GM12878 (cell line): Measurements from ENCODE around the gene PLK2. TPM values are rescaled to one million over a fixed set of nuclear protein-coding genes. Genes with fewer than 3 reads are reported as not detected.

Experiments used
- ATAC-seq: fragments of 200-7000 bp; cut with Tn5 transposase; 3 replicates; pipeline ENCODE4 v1.9.1; 2020; ENCODE audit warnings: mild to moderate bottlenecking, moderate library complexity
- BruUV-seq: library from RNA; stranded (reverse); fragments of 400-500 nt; replicated peaks from 2 replicates; lab custom pipeline; 2021; lab: Mats Ljungman, UMichigan
- CTCF ChIA-PET: fragments of 300-600 bp; sonication (Branson Sonifier 250); formaldehyde crosslinking; extraction: SDS; loops from one replicate; lab custom pipeline; 2021; ENCODE audit warnings: inconsistent platforms; lab: Yijun Ruan, JAX
- POLR2A ChIA-PET: fragments of 350-600 bp; formaldehyde crosslinking; extraction: SDS; loops from one replicate; lab custom pipeline; 2021; ENCODE audit warnings: inconsistent platforms; lab: Charles Lee
- RAD21 ChIA-PET: fragments of 300-600 bp; sonication (Branson Sonifier 250); formaldehyde crosslinking; loops from one replicate; lab custom pipeline; 2023; ENCODE audit warnings: antibody characterized with exemption; ENCODE audit not compliant: unreplicated experiment; lab: Charles Lee
- SMC1A ChIA-PET: fragments of 300-600 bp; sonication (Branson Sonifier 250); formaldehyde crosslinking; loops from one replicate; lab custom pipeline; 2023; ENCODE audit not compliant: unreplicated experiment, uncharacterized antibody; lab: Charles Lee
- DNase-seq: peaks from one replicate; pipeline ENCODE4 v3.0.0-alpha.2; 2011; ENCODE audit warnings: low read depth, low spot score
- FAIRE-seq: peaks from 3 replicates; lab custom pipeline; 2011; peaks lifted over from hg19 to GRCh38; lab: Jason Lieb, UNC
- H2AFZ ChIP-seq: 2 replicates; pipeline ENCODE4 v1.6.0; 2011; ENCODE audit warnings: low read depth, low read length, control low read depth; ENCODE audit not compliant: control insufficient read depth
- H3K27ac ChIP-seq: 2 replicates; pipeline ENCODE4 v1.5.1; 2011; ENCODE audit warnings: control low read depth; ENCODE audit not compliant: control insufficient read depth, insufficient read depth
- H3K27me3 ChIP-seq, 2 experiments: replicated peaks in 1 of 2; 2 replicates each; pipeline versions ENCODE4 v1.6.0 to v1.6.1; 2011; ENCODE audit warnings: low read length in 1 of 2; ENCODE audit not compliant: control insufficient read depth in 2 of 2, insufficient read depth in 2 of 2
- H3K36me3 ChIP-seq, 2 experiments: 2 replicates each; pipeline ENCODE4 v1.5.1; 2011; ENCODE audit warnings: low read length in 1 of 2; ENCODE audit not compliant: control insufficient read depth in 2 of 2, insufficient read depth in 2 of 2
- H3K4me1 ChIP-seq: 2 replicates; pipeline ENCODE4 v1.6.1; 2011; ENCODE audit warnings: mild to moderate bottlenecking, low read length, moderate library complexity, mixed read lengths; ENCODE audit not compliant: control insufficient read depth, insufficient read depth
- H3K4me2 ChIP-seq: 2 replicates; pipeline ENCODE4 v1.6.0; 2011; ENCODE audit warnings: control low read depth; ENCODE audit not compliant: control insufficient read depth, insufficient read depth
- H3K4me3 ChIP-seq: fragments of 200-600 bp; sonication (generic); 2 replicates; pipeline ENCODE4 v1.5.1; 2016
- H3K79me2 ChIP-seq: 2 replicates; pipeline ENCODE4 v1.6.0; 2011; ENCODE audit warnings: low read length; ENCODE audit not compliant: control insufficient read depth, insufficient read depth
- H3K9ac ChIP-seq: 2 replicates; pipeline ENCODE4 v1.8.0; 2011; ENCODE audit warnings: low read length, control low read depth, mixed read lengths; ENCODE audit not compliant: control insufficient read depth, insufficient read depth
- H3K9me3 ChIP-seq: replicated peaks from 3 replicates; pipeline ENCODE4 v1.5.1; 2011; ENCODE audit warnings: mild to moderate bottlenecking, low read length; ENCODE audit not compliant: control insufficient read depth, insufficient read depth
- H4K20me1 ChIP-seq: 2 replicates; pipeline ENCODE4 v1.6.0; 2011; ENCODE audit not compliant: control insufficient read depth, insufficient read depth
- BMI1 ChIP-seq: fragments of 450-650 bp; IDR thresholded peaks from 2 replicates; pipeline ENCODE4 v1.6.1; 2016; ENCODE audit warnings: mild to moderate bottlenecking, moderate library complexity, borderline replicate concordance
- NFXL1 ChIP-seq: fragments of 450-650 bp; IDR thresholded peaks from 2 replicates; pipeline ENCODE4 v1.6.1; 2017; ENCODE audit warnings: antibody characterized with exemption, mild to moderate bottlenecking, borderline replicate concordance
- NR2F1 ChIP-seq: fragments of 450-650 bp; conservative IDR thresholded peaks from 2 replicates; pipeline ENCODE4 v1.6.1; 2017; ENCODE audit warnings: mild to moderate bottlenecking
- NRF1 ChIP-seq: conservative IDR thresholded peaks from 2 replicates; pipeline ENCODE4 v1.6.1; 2011; ENCODE audit warnings: mild to moderate bottlenecking, low read depth, low read length, improper control_type of control experiment
- SMAD1 ChIP-seq: fragments of 450-650 bp; IDR thresholded peaks from 2 replicates; pipeline ENCODE4 v1.6.1; 2018; ENCODE audit warnings: mild to moderate bottlenecking, low read depth; ENCODE audit not compliant: partially characterized antibody
- STAT1 ChIP-seq: fragments of 450-650 bp; conservative IDR thresholded peaks from 2 replicates; pipeline ENCODE4 v1.6.1; 2014; ENCODE audit warnings: antibody characterized with exemption, mild to moderate bottlenecking
- YY1 ChIP-seq: IDR thresholded peaks from 2 replicates; pipeline ENCODE4 v1.6.1; 2011; ENCODE audit warnings: low read depth, mild to moderate bottlenecking, low read length
- WGBS: methylation state at CpG from one replicate; pipeline ENCODE4 v1.1.6; 2016; ENCODE audit warnings: low lambda C conversion rate; ENCODE audit not compliant: insufficient replicate concordance, insufficient coverage; ENCODE audit errors: missing lambda C conversion rate; 5-methylcytosine and 5-hydroxymethylcytosine counted together
- in situ Hi-C: fragments of 300-500 bp; cut with MboI; formaldehyde crosslinking; loops from 9 replicates; pipeline ENCODE4 v1.14.3; 2018; ENCODE audit warnings: mixed read lengths
- intact Hi-C: fragments of 100-400 bp; cut with micrococcal nuclease; formaldehyde crosslinking; loops from one replicate; pipeline ENCODE4 v1.14.2; 2022; ENCODE audit not compliant: unreplicated experiment
- polyA plus RNA-seq, 11 experiments: library from polyadenylated mRNA; depleted of rRNA in 4 of 11; unstranded in 6 of 11; stranded (reverse) in 5 of 11; fragments of >200 nt; fragmentation: Nextera tagmentation in 4 of 11; fragmentation: Illumina TruSeq in 1 of 11; extraction: Ambion mirVana in 4 of 11; extraction: Trizol in 1 of 11; gene quantifications; 1 replicate in 1 of 11; 2 replicates in 10 of 11; pipeline versions ENCODE4 v1.2.1 to v1.2.3, GENCODE V29; 2011 to 2016; ENCODE audit warnings: inconsistent platforms in 2 of 11, missing spikeins in 2 of 11, low read depth in 1 of 11
- total RNA-seq, 4 experiments: library from RNA; depleted of rRNA in 3 of 4; stranded (reverse); fragments of >200 nt in 3 of 4; fragmentation: Illumina TruSeq in 1 of 4; extraction: Trizol in 1 of 4; gene quantifications; 2 replicates each; pipeline versions ENCODE4 v1.2.1 to v1.2.3, GENCODE V29; 2013 to 2021
- TF ChIP-seq, protein P1 (sequence below): fragments of 450-650 bp; IDR thresholded peaks from 2 replicates; pipeline ENCODE4 v1.6.1; 2017; ENCODE audit warnings: antibody characterized with exemption, mild to moderate bottlenecking, moderate library complexity
- TF ChIP-seq, protein P2 (sequence below): IDR thresholded peaks from 2 replicates; pipeline ENCODE4 v1.6.1; 2011; ENCODE audit warnings: borderline replicate concordance, low read depth, mild to moderate bottlenecking, moderate library complexity, mixed read lengths, low read length; ENCODE audit not compliant: insufficient read depth; ENCODE audit errors: extremely low read length

Gene PLK2
- total and polyA plus RNA-seq, 10 of the 15 experiments (the other 5 are each of a cell fraction or from before 2014, with no cell fraction given) = 0.07 to 3.9 (median 0.52) TPM

- no peaks in the 10 kb centered on the region for H4K20me1 ChIP-seq
- H3K27ac ChIP-seq = no peak overlapping the region
- no peak for DNase-seq
- SMC1A ChIA-PET = no interaction called here
- TF ChIP-seq STAT1 = no peak
- TF ChIP-seq, protein P1, sequence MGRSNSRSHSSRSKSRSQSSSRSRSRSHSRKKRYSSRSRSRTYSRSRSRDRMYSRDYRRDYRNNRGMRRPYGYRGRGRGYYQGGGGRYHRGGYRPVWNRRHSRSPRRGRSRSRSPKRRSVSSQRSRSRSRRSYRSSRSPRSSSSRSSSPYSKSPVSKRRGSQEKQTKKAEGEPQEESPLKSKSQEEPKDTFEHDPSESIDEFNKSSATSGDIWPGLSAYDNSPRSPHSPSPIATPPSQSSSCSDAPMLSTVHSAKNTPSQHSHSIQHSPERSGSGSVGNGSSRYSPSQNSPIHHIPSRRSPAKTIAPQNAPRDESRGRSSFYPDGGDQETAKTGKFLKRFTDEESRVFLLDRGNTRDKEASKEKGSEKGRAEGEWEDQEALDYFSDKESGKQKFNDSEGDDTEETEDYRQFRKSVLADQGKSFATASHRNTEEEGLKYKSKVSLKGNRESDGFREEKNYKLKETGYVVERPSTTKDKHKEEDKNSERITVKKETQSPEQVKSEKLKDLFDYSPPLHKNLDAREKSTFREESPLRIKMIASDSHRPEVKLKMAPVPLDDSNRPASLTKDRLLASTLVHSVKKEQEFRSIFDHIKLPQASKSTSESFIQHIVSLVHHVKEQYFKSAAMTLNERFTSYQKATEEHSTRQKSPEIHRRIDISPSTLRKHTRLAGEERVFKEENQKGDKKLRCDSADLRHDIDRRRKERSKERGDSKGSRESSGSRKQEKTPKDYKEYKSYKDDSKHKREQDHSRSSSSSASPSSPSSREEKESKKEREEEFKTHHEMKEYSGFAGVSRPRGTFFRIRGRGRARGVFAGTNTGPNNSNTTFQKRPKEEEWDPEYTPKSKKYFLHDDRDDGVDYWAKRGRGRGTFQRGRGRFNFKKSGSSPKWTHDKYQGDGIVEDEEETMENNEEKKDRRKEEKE = no peak
- TF ChIP-seq SMAD1 = no peak
- no peak for TF ChIP-seq NRF1
- no peak for TF ChIP-seq BMI1
- TF ChIP-seq NR2F1 = no peak
- no peak for TF ChIP-seq NFXL1
- no peak for TF ChIP-seq YY1
- TF ChIP-seq, protein P2, sequence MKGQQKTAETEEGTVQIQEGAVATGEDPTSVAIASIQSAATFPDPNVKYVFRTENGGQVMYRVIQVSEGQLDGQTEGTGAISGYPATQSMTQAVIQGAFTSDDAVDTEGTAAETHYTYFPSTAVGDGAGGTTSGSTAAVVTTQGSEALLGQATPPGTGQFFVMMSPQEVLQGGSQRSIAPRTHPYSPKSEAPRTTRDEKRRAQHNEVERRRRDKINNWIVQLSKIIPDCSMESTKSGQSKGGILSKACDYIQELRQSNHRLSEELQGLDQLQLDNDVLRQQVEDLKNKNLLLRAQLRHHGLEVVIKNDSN = no peak
- WGBS = 93% methylated on average over 1 of the region's 1 CpG
- H3K4me2 ChIP-seq = no peak overlapping the region
- peaks cover 0 to 4% of the 10 kb centered on the region in 2 experiments; a peak in 2 of 4 replicates for H3K27me3 ChIP-seq
- in situ Hi-C loops (loop anchor here (25.0 kb wide), 2 partner anchors 792 to 1542 kb away; partner anchors contain the start of gene SETD9), intact Hi-C loops (no loop called here)
- H2AFZ ChIP-seq = no peak overlapping the region
- POLR2A ChIA-PET = no interaction called here
- no peak overlapping the region for H3K9ac ChIP-seq
- H3K4me1 ChIP-seq = no peaks in the 10 kb centered on the region
- no TSS peak for BruUV-seq
- H3K4me3 ChIP-seq = no peak overlapping the region
- CTCF ChIA-PET = no interaction called here
- RAD21 ChIA-PET = no interaction called here
- H3K79me2 ChIP-seq = no peaks in the 10 kb centered on the region
- no peaks in the 10 kb centered on the region for H3K9me3 ChIP-seq
- no peak for FAIRE-seq
- no peaks in the 10 kb centered on the region for H3K36me3 ChIP-seq
- ATAC-seq = no peak
Measured at GRCh38 chr5:58454025-58454424, 5.9 kb downstream of the PLK2 start.
